ENCODE measurements around the gene TLL1.

- TF ChIP-seq EZH2 (IDR thresholded peaks at IDR 0.05; ENCODE audit: borderline replicate concordance, low read depth, low read length, severe bottlenecking) (no peak), CTCF (IDR thresholded peaks at IDR 0.05; ENCODE audit: extremely low read depth in 1 of 2, insufficient read depth in 1 of 2, low read depth in 1 of 2, low read length in 2 of 2) (no peak)
Measured at GRCh38 chr4:165944900-165945299, 71.9 kb downstream of the TLL1 start.

Measured in endothelial cell of umbilical vein (primary cell).